Measurements from ENCODE around the gene CHAD.

DNA sequence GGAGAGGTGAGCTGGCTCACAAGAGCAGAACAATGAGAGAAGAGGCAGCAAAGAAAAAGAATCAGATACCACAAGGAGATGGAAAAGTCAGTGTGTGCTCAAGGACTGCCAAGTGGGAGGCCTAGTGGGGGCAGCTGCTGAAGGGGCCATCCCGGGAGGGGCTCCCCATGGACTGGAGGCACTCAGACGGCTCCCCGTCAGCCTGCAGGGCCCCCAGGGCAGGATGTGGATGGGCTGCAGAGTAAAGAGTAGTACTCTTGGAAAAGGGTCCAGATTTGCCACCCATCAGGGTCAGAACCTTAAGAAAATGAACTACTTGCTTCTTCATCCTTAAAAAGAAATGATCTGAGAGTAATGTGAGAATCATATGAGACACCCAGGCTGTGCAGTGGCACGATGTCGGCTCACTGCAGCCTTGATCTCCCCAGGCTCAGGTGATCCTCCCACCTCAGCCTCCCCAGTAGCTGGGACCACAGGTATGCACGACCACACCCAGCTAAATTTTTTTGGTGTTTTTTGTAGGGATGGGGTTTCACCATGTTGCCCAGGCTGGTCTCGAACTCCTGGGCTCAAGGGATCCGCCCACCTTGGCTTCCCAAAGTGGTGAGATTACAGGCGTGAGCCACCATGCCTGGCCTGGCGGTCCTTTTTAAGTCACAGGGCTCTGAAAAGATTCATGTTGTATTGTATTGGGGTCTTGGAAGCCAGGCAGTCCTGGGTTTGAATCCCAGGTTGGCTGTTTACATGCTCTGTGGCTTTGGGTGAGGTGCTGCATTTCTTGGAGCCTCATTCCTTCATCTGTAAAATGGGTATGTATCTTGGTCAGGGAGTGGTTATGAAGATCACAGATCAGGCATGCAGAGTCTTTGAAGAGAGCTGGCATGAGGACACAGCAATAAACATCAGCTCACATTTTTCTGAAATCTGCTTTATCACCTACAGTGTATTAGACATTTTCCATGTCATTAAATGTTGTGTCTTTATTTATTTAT, 27.5 kb downstream of the CHAD start:
- TF ChIP-seq, protein P1, sequence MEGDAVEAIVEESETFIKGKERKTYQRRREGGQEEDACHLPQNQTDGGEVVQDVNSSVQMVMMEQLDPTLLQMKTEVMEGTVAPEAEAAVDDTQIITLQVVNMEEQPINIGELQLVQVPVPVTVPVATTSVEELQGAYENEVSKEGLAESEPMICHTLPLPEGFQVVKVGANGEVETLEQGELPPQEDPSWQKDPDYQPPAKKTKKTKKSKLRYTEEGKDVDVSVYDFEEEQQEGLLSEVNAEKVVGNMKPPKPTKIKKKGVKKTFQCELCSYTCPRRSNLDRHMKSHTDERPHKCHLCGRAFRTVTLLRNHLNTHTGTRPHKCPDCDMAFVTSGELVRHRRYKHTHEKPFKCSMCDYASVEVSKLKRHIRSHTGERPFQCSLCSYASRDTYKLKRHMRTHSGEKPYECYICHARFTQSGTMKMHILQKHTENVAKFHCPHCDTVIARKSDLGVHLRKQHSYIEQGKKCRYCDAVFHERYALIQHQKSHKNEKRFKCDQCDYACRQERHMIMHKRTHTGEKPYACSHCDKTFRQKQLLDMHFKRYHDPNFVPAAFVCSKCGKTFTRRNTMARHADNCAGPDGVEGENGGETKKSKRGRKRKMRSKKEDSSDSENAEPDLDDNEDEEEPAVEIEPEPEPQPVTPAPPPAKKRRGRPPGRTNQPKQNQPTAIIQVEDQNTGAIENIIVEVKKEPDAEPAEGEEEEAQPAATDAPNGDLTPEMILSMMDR (conservative IDR thresholded peaks at IDR 0.05): no peak
- TF ChIP-seq ZFX (IDR thresholded peaks at IDR 0.05): no peak

All from C4-2B (cell line).